ENCODE measurements around the gene TOMM20L. TPM values are rescaled to one million over a fixed set of nuclear protein-coding genes. Genes with fewer than 3 reads are reported as not detected.
A peak's percentile ranks its signal among the peaks of the same experiment; 100 is the strongest.
"Not testable (repeated sequence)": the region's sequence is repeated elsewhere in the genome, so short reads cannot be mapped to it uniquely, and the experiment has no call there.

TOMM20L gene
- total RNA-seq, 4 donors from 2014 or later: 2.2 TPM; not detected in 3

GRCh38 chr14:58401587-58401986 lies 5.9 kb downstream of the TOMM20L start:
- Histone ChIP-seq H3K36me3 (peaks cover 0 to 5% (median 0%) of the 10 kb centered on the region in 3 donors), H3K4me1 (peaks cover 0 to 4% (median 0%) of the 10 kb centered on the region in 4 donors), H3K4me3 (no peak overlapping the region), H3K27ac (no peak overlapping the region), H3K27me3 (no peaks in the 10 kb centered on the region), H3K9me3 (no peaks in the 10 kb centered on the region)
- DNase-seq (ENCODE audit: low spot score in 2 of 2): no peak
- WGBS, 2 donors: 77 to 85% methylated on average over 3 of the region's 3 CpGs
- TF ChIP-seq POLR2A (IDR thresholded peaks at IDR 0.05) (no peak), EP300 (IDR thresholded peaks at IDR 0.05) (no peak), CTCF (IDR thresholded peaks at IDR 0.05) (no peak)

- Histone ChIP-seq H3K36me3 (peaks cover 4 to 56% (median 5%) of the 10 kb centered on the region in 3 donors), H3K4me1 (no peaks in the 10 kb centered on the region), H3K27ac (no peak overlapping the region), H3K4me3 (no peak overlapping the region), H3K27me3 (no peaks in the 10 kb centered on the region), H3K9me3 (no peaks in the 10 kb centered on the region)
- no peak for DNase-seq (ENCODE audit: low spot score in 2 of 2)
- 62 to 73% methylated on average over 3 of the region's 3 CpGs for WGBS, 2 donors
- TF ChIP-seq EP300 (IDR thresholded peaks at IDR 0.05): no peak
Measured at GRCh38 chr14:58408681-58409215, 13.0 kb downstream of the TOMM20L start.

- DNase-seq (ENCODE audit: low spot score in 2 of 2): no peak
- 91 to 100% methylated on average over 1 of the region's 1 CpG for WGBS, 2 donors
- Histone ChIP-seq H3K27ac (no peak overlapping the region), H3K4me1 (no peaks in the 10 kb centered on the region), H3K27me3 (no peaks in the 10 kb centered on the region), H3K4me3 (no peak overlapping the region), H3K36me3 (peaks cover 4 to 74% (median 4%) of the 10 kb centered on the region in 3 donors), H3K9me3 (no peaks in the 10 kb centered on the region)
- no peak for TF ChIP-seq EP300 (IDR thresholded peaks at IDR 0.05)
- TF ChIP-seq POLR2A (IDR thresholded peaks at IDR 0.05): no peak
- TF ChIP-seq CTCF (IDR thresholded peaks at IDR 0.05): no peak
Measured at GRCh38 chr14:58414845-58415244, 19.1 kb downstream of the TOMM20L start.

GRCh38 chr14:58415636-58416547 lies 20.2 kb downstream of the TOMM20L start:
- 92 to 94% methylated on average over 10 of the region's 10 CpGs for WGBS, 2 donors
- no peak overlapping the region for H3K27ac ChIP-seq
- no peak for DNase-seq (ENCODE audit: low spot score in 2 of 2)
- H3K4me1 ChIP-seq: no peaks in the 10 kb centered on the region
- H3K9me3 ChIP-seq: no peaks in the 10 kb centered on the region
- no peak for TF ChIP-seq CTCF (IDR thresholded peaks at IDR 0.05)
- TF ChIP-seq EP300 (IDR thresholded peaks at IDR 0.05): no peak
- TF ChIP-seq POLR2A (IDR thresholded peaks at IDR 0.05): no peak
- H3K27me3 ChIP-seq: no peaks in the 10 kb centered on the region
- no peak overlapping the region for H3K4me3 ChIP-seq
- H3K36me3 ChIP-seq: peaks cover 0 to 74% (median 4%) of the 10 kb centered on the region in 3 donors

- not testable (repeated sequence) for H3K27me3 ChIP-seq; H3K4me3 ChIP-seq; H3K4me1 ChIP-seq; DNase-seq (ENCODE audit: low spot score in 2 of 2); H3K9me3 ChIP-seq; H3K27ac ChIP-seq
- 93 to 100% methylated on average over 1 of the region's 1 CpG for WGBS, 2 donors
- H3K36me3 ChIP-seq: peaks cover 0 to 74% (median 0%) of the 10 kb centered on the region in 3 donors
Measured at GRCh38 chr14:58416934-58417333, 21.2 kb downstream of the TOMM20L start.

GRCh38 chr14:58426670-58427280 lies 31.0 kb downstream of the TOMM20L start:
- peaks cover 0 to 39% (median 12%) of the 10 kb centered on the region in 4 donors for H3K4me1 ChIP-seq
- 0 to 1% methylated on average over 32 to 35 of the region's 35 CpGs for WGBS, 2 donors

More at GRCh38 chr14:58426670-58427280, 31.0 kb downstream of the TOMM20L start:
- Histone ChIP-seq H3K27me3 (no peaks in the 10 kb centered on the region), H3K36me3 (peaks cover 0 to 35% (median 0%) of the 10 kb centered on the region in 3 donors), H3K4me3 (peak overlapping the region; percentile 69 to 98 (median 80)), H3K27ac (peak overlapping the region; percentile 89 to 96 (median 94)), H3K9me3 (no peaks in the 10 kb centered on the region)
- peak in 1 of 2 donors; percentile 48 for DNase-seq (ENCODE audit: low spot score in 2 of 2)
- TF ChIP-seq CTCF (IDR thresholded peaks at IDR 0.05) (no peak), POLR2A (IDR thresholded peaks at IDR 0.05) (no peak), EP300 (IDR thresholded peaks at IDR 0.05) (no peak)
